Stimulated activated effector memory CD8-positive, alpha-beta T cell treated with anti-CD3 and anti-CD28 coated beads, Interleukin-12 subunit alpha, Interleukin-12 subunit beta, amount 100 ng/mL, for 72 hours (primary cell): ENCODE measurements around the gene TPPP.

Experiments
- ATAC-seq: fragments of 150-1000 bp; cut with Tn5 transposase; 2 replicates; pipeline ENCODE4 v1.10.0; 2021
- DNase-seq, 2 donors: peaks; one replicate each; pipeline ENCODE4 v3.0.0; 2021 to 2022; ENCODE audit warnings: low spot score in 2 of 2
- H3K27ac Mint-ChIP-seq: one replicate; pipeline ENCODE4 v1.8.0; 2022; ENCODE audit warnings: mild to moderate bottlenecking, mixed read lengths
- H3K36me3 Mint-ChIP-seq: one replicate; pipeline ENCODE4 v1.8.0; 2022; ENCODE audit warnings: mild to moderate bottlenecking, mixed read lengths
- H3K4me1 Mint-ChIP-seq: one replicate; pipeline ENCODE4 v1.8.0; 2022; ENCODE audit warnings: mixed read lengths
- H3K4me3 Mint-ChIP-seq: one replicate; pipeline ENCODE4 v1.8.0; 2022; ENCODE audit warnings: mild to moderate bottlenecking, mixed read lengths
- H3K9me3 Mint-ChIP-seq: one replicate; pipeline ENCODE4 v1.8.0; 2022; ENCODE audit warnings: mixed read lengths

Gene TPPP

GRCh38 chr5:610011-610743 is 83.0 kb downstream of the TPPP start:
- DNase-seq (no peak), ATAC-seq (no peak)
- Mint-ChIP-seq H3K36me3 (peaks cover 20% of the 10 kb centered on the region), H3K4me3 (peak overlapping the region; percentile 78), H3K27ac (no peak overlapping the region), H3K4me1 (peaks cover 45% of the 10 kb centered on the region), H3K9me3 (no peaks in the 10 kb centered on the region)
